Measurements from ENCODE around the gene PRUNE1.

- no peak for TF ChIP-seq CEBPB (IDR thresholded peaks at IDR 0.05)
- no peak for TF ChIP-seq POLR2AphosphoS2 (conservative IDR thresholded peaks at IDR 0.05; ENCODE audit: low read length)
Measured at GRCh38 chr1:151002611-151003010, 5.6 kb upstream of the PRUNE1 start.
